Esophagus muscularis mucosa (tissue), 4 donors: ENCODE results near the gene JAGN1. TPM values are rescaled to one million over a fixed set of nuclear protein-coding genes. Genes with fewer than 3 reads are reported as not detected.

ENCODE experiments used
- DNase-seq: peaks from one replicate; pipeline ENCODE4 v3.0.0-alpha.2; 2017; ENCODE audit errors: extremely low spot score
- H3K27ac ChIP-seq, 4 donors: fragments of 200-600 bp; sonication (generic); replicated peaks in 1 of 4; 1 replicate in 3 of 4; 2 replicates in 1 of 4; pipeline ENCODE4 v1.5.1; 2016 to 2019; ENCODE audit warnings: mild to moderate bottlenecking in 1 of 4
- H3K27me3 ChIP-seq, 4 donors: fragments of 200-600 bp; sonication (generic); one replicate each; pipeline versions ENCODE4 v1.5.1 to v1.6.0; 2016 to 2019
- H3K36me3 ChIP-seq, 4 donors: fragments of 200-600 bp; sonication (generic); one replicate each; pipeline ENCODE4 v1.5.1; 2016 to 2019
- H3K4me1 ChIP-seq, 4 donors: fragments of 200-600 bp; sonication (generic); one replicate each; pipeline ENCODE4 v1.5.1; 2016 to 2019
- H3K4me3 ChIP-seq, 4 donors: fragments of 200-600 bp; sonication (generic); 1 replicate in 2 of 4; 2 replicates in 2 of 4; pipeline ENCODE4 v1.5.1; 2016 to 2019; ENCODE audit warnings: mild to moderate bottlenecking in 4 of 4, moderate library complexity in 1 of 4
- H3K9me3 ChIP-seq, 4 donors: fragments of 200-600 bp; sonication (generic); 1 replicate in 3 of 4; 2 replicates in 1 of 4; pipeline ENCODE4 v1.5.1; 2016 to 2019
- EP300 ChIP-seq: sonication (generic); formaldehyde crosslinking; IDR thresholded peaks from one replicate; pipeline ENCODE4 v1.6.1; 2017; ENCODE audit warnings: antibody characterized with exemption
- POLR2A ChIP-seq: fragments of 450-650 bp; IDR thresholded peaks from one replicate; pipeline ENCODE4 v1.6.1; 2017; ENCODE audit warnings: antibody characterized with exemption, moderate library complexity, mild to moderate bottlenecking, low read depth
- POLR2AphosphoS5 ChIP-seq, 2 donors: sonication (generic); formaldehyde crosslinking; IDR thresholded peaks; one replicate each; pipeline ENCODE4 v1.6.1; 2017; ENCODE audit warnings: antibody characterized with exemption in 2 of 2
- WGBS: methylation state at CpG from one replicate; pipeline ENCODE4 v1.1.5; 2018; 5-methylcytosine and 5-hydroxymethylcytosine counted together
- intact Hi-C: fragments of 100-400 bp; cut with DNase I; formaldehyde crosslinking; loops from one replicate; pipeline ENCODE4 v1.15.1; 2023
- total RNA-seq, 4 donors: library from RNA; depleted of rRNA; stranded (reverse); fragments of >200 nt; gene quantifications; one replicate each; pipeline versions ENCODE4 v1.1.0 to v1.2.1, GENCODE V29; 2016
- TF ChIP-seq, protein P1 (sequence below), 3 experiments: fragments of 200-600 bp in 2 of 3; fragments of 450-650 bp in 1 of 3; sonication (generic) in 2 of 3; IDR thresholded peaks; one replicate each; pipeline ENCODE4 v1.5.1; 2017 to 2019; ENCODE audit warnings: antibody characterized with exemption in 3 of 3, mild to moderate bottlenecking in 2 of 3, moderate library complexity in 1 of 3

The JAGN1 gene
- total RNA-seq, 4 donors from 2014 or later: 17.9 to 39.8 (median 26.4) TPM

DNA sequence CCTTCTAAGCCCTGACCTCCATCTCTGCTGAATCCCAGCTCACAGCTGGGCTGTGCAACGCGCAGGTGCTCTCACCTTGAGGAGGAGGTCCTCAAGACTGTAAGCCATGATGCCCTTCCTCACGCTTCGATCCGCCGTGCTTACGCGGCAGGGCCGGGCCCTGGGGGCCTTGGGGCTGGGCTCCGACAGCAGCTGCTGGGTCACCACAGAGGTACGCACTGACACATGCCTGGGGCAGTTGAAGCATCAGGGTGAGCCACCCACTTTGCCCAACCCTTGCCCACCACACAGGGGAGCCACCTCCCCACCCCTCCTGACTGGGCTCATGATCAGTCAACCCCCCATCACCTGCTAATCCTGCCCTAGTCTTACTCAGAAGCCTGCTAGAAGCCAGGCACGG, 13.4 kb upstream of the JAGN1 start:
- H3K36me3 ChIP-seq: no peaks in the 10 kb centered on the region
- no peaks in the 10 kb centered on the region for H3K4me1 ChIP-seq
- no peak overlapping the region for H3K27ac ChIP-seq
- no peaks in the 10 kb centered on the region for H3K9me3 ChIP-seq
- no peak overlapping the region for H3K4me3 ChIP-seq
- 88% methylated on average over 11 of the region's 12 CpGs for WGBS
- DNase-seq: no peak
- intact Hi-C loops: no loop called here
- no peaks in the 10 kb centered on the region for H3K27me3 ChIP-seq
- TF ChIP-seq EP300 (no peak), POLR2AphosphoS5 (IDR thresholded peaks at IDR 0.05) (no peak), POLR2A (no peak)
- TF ChIP-seq, protein P1, sequence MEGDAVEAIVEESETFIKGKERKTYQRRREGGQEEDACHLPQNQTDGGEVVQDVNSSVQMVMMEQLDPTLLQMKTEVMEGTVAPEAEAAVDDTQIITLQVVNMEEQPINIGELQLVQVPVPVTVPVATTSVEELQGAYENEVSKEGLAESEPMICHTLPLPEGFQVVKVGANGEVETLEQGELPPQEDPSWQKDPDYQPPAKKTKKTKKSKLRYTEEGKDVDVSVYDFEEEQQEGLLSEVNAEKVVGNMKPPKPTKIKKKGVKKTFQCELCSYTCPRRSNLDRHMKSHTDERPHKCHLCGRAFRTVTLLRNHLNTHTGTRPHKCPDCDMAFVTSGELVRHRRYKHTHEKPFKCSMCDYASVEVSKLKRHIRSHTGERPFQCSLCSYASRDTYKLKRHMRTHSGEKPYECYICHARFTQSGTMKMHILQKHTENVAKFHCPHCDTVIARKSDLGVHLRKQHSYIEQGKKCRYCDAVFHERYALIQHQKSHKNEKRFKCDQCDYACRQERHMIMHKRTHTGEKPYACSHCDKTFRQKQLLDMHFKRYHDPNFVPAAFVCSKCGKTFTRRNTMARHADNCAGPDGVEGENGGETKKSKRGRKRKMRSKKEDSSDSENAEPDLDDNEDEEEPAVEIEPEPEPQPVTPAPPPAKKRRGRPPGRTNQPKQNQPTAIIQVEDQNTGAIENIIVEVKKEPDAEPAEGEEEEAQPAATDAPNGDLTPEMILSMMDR (IDR thresholded peaks at IDR 0.05): no peak

DNA sequence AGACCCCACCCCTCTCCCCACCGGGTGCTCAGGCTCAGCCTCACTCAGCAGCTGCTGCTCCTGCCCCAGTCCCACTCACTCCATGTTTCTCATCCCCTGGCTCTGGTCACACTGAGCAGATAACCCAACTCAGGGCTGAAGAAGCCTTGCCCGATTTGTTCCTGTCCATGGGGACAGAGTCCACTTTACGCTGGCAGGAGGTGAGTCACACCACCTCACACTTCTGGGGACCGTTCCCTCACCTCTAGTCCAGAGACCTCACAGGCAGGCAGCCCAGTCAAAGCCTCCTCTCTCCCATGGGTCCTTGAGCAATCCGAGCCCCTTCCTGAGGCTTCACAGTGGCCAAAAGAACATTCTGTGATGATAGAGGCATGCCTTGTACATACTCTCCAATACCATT, 11.7 kb upstream of the JAGN1 start:
- H3K4me1 ChIP-seq: no peaks in the 10 kb centered on the region
- H3K27ac ChIP-seq: no peak overlapping the region
- intact Hi-C loops: no loop called here
- no peaks in the 10 kb centered on the region for H3K9me3 ChIP-seq
- no peak for DNase-seq
- no peak overlapping the region for H3K4me3 ChIP-seq
- H3K36me3 ChIP-seq: no peaks in the 10 kb centered on the region
- no peaks in the 10 kb centered on the region for H3K27me3 ChIP-seq
- WGBS: 67% methylated on average over 5 of the region's 5 CpGs
- TF ChIP-seq POLR2A (no peak), EP300 (no peak), POLR2AphosphoS5 (IDR thresholded peaks at IDR 0.05) (no peak)
- TF ChIP-seq, protein P1 (IDR thresholded peaks at IDR 0.05): no peak

DNA sequence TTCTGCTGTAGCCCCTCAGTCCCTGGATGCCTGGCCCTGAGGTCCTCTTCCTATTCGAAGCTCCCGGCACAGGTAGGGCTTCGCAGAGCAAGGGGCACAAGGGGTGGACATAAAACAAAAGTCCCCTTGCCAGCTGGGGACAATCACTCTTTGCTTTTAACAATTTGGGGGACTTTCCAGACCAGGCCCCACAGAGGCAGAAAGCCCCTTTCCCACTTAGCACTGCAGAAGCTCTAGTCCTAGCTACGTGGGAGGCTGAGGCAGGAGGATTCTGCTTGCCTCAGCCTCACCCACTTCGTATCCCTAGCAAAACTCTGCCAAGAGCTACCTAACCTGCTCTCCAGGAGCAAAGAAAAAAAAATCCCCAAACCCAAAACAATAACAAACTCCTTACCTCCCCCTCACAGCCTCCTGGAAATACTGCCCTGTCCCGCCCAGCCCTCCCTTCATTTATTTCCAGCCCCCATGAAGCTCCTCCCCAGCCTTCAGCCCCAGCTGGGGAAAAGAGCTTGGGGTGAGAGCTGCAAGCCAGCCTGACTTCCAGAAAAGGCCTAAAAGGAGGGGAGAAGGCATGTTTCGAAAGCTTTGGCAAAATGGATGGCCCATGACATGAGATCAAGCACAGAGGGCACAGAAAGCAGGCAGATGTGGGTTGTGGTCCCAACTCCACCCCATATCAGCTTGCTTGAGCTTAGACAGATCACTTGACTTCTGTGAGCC, 10.4 kb upstream of the JAGN1 start, which contains the start of gene CIDEC:
Gene CIDEC (minus strand): TSS at position 424 of the 720 bp plus-strand sequence. CDS start 1,767 bp downstream, outside the sequence.
- no peak for DNase-seq
- H3K4me1 ChIP-seq: no peaks in the 10 kb centered on the region
- no peaks in the 10 kb centered on the region for H3K9me3 ChIP-seq
- H3K36me3 ChIP-seq: no peaks in the 10 kb centered on the region
- no peak within 1 kb of the TSS for H3K4me3 ChIP-seq
- H3K27me3 ChIP-seq: no peaks in the 10 kb centered on the region
- intact Hi-C loops: no loop called here
- 91% methylated on average over 7 of the region's 7 CpGs for WGBS
- H3K27ac ChIP-seq: no peak within 1 kb of the TSS
- TF ChIP-seq EP300 (no peak), POLR2AphosphoS5 (IDR thresholded peaks at IDR 0.05) (no peak), POLR2A (no peak)
- TF ChIP-seq, protein P1 (IDR thresholded peaks at IDR 0.05): no peak

DNA sequence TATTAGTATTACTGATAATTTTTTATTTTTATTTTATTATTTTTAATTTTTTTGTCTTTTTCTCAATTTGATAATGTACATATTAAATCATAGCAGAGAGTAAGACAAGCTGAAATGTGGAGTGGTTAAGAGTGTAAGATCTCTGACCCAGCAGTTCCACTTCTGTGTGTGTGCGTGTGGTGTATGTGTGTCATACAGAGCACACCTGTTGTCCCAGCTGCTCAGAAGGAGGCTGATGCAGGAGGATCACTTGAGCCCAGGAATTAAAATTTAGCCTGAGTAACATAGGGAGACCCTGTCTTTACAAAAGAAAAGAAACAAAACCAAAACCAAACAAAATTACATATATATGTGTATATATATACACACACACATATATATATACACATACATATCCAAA, 9.0 kb upstream of the JAGN1 start:
- no peak for DNase-seq
- Histone ChIP-seq H3K36me3 (no peaks in the 10 kb centered on the region), H3K9me3 (no peaks in the 10 kb centered on the region), H3K4me3 (no peak overlapping the region), H3K27ac (no peak overlapping the region), H3K27me3 (no peaks in the 10 kb centered on the region), H3K4me1 (no peaks in the 10 kb centered on the region)
- 100% methylated on average over 1 of the region's 1 CpG for WGBS
- intact Hi-C loops: no loop called here
- TF ChIP-seq, protein P1 (IDR thresholded peaks at IDR 0.05): no peak
- TF ChIP-seq POLR2AphosphoS5 (IDR thresholded peaks at IDR 0.05) (no peak), POLR2A (no peak), EP300 (no peak)
